Measurements from ENCODE around the gene PLEKHA6.

Gene PLEKHA6

DNA sequence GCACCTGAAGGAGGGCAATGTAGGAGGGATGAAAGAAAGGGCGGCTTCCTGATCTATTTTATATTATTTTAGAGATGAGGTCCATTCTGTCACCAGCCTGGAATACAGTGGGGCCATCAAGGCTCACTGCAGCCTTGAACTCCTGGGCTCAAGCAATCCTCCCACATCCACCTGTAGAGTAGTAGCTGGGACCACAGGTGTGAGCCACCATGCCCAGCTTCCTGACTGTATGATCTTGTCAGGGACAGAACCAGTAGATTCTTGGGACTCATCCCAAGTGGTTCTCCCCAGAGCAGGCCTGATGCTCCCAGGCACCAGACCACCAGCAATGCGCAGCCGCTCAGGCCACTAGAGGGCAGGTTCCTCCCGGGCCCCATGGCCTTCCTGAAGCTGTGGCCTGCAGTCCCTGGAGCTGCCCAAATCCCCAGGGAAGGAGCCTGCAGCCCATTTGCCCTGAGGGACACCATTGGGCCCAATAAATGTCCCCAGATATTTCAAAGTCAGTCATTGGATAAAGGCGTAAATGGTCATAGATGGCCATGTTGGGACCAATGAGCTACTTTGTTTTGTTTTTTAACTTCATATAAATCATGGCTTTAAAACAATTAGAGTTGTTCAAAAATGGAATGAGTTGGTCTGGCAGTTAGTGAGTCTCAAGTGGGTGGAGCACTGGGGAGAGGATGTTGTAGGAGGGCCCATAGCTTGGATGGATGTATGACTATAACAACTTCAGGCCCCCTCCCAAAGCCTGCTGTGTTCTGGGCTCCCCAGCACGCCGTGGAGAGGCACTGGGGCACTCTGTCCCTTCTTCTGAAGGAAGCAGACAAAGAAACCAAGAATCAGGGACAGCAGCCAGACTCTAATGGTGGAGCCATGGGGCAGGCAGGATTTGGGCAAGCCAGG lies 101.3 kb downstream of the PLEKHA6 start:
- Histone ChIP-seq H3K36me3 (replicated peaks) (no peaks in the 10 kb centered on the region), H3K4me1 (peaks cover 3% of the 10 kb centered on the region; the same call in 1 of the 2 replicates), H3K4me3 (no peak overlapping the region), H3K9me3 (no peaks in the 10 kb centered on the region), H3K27me3 (ENCODE audit: low read depth) (no peaks in the 10 kb centered on the region)
- in situ Hi-C loops (cut with MboI; ENCODE audit: low sequenced_read_pairs), result no loop called here
- peak; percentile 8 to 72 for DNase-seq (ENCODE audit: low spot score in 2 of 2)

DNA sequence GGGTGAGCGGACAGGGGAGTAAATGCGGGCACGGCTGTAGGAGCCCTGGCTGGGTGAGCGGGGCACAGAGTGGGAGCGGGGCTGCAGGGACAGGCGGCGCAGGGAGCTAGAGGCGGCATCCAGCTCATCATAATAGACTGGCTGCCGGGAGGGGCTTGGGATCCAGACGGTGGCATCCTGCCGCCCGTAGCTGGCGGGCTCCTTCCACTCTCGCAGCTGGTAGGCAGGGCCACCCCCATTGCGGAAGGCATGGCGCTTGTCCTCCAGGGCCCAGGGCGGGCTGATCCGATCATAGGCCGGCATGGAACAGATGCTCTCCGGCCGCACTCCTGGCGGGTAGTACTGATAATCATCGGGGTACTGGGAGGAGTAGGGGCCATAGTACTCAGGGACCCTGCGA lies 102.3 kb downstream of the PLEKHA6 start:
- H3K9me3 ChIP-seq, result no peaks in the 10 kb centered on the region
- H3K27me3 ChIP-seq (ENCODE audit: low read depth), result no peaks in the 10 kb centered on the region
- in situ Hi-C loops (cut with MboI; ENCODE audit: low sequenced_read_pairs), result no loop called here

DNA sequence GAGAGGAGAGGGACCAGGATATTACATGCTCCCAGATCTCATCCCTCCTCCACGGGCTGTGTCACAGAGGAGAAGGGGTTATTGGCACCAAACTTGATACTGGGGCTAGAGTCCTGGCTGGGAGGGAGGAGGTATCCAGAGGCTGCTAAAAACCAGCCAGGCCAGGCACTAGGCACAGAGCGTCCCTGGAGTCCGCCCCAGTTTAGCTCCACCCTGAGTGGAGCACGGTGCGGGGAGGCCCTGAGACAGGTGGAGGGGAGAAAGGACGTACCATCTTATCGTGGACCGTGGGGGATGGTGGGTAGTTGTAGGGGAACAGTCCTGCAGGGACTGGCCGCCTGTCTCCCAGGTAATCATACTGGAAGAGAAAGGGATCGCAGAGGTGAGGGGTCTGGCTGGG lies 103.2 kb downstream of the PLEKHA6 start:
- in situ Hi-C loops (cut with MboI; ENCODE audit: low sequenced_read_pairs), result no loop called here
- H3K9me3 ChIP-seq, result no peaks in the 10 kb centered on the region
- H3K27me3 ChIP-seq (ENCODE audit: low read depth), result no peaks in the 10 kb centered on the region
- H3K36me3 ChIP-seq (replicated peaks), result no peaks in the 10 kb centered on the region
- DNase-seq (ENCODE audit: low spot score in 2 of 2), result no peak
- no peak overlapping the region for H3K4me3 ChIP-seq
- peaks cover 3% of the 10 kb centered on the region; the same call in 1 of the 2 replicates for H3K4me1 ChIP-seq

More for the DNA sequence above, 102.3 kb downstream of the PLEKHA6 start:
- Histone ChIP-seq H3K4me3 (no peak overlapping the region), H3K36me3 (replicated peaks) (no peaks in the 10 kb centered on the region), H3K4me1 (peaks cover 3% of the 10 kb centered on the region; the same call in 1 of the 2 replicates)
- DNase-seq (ENCODE audit: low spot score in 2 of 2), result no peak

DNA sequence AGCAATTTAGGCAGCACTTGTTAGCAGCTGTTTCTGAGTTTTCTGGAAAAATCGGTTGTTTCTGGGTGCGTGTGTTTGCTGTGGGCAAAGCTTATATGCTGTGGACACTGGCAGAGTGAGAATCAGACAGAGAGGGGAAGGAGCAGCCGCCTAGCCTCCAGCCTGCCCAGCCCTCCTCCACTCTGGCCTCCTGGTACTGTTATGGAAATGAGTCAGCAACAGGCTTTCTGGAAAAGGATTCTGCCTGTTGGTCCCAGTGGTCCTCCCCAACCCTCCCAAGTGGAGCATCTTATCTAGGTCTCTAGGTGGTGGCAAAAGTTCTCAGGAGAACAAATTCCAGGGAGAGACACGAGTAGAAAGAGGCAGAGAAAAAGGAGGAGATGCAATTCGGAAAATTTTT lies 103.8 kb downstream of the PLEKHA6 start:
- in situ Hi-C loops (cut with MboI; ENCODE audit: low sequenced_read_pairs), result no loop called here
- H3K36me3 ChIP-seq (replicated peaks), result no peaks in the 10 kb centered on the region
- H3K4me1 ChIP-seq, result peaks cover 3% of the 10 kb centered on the region; the same call in 1 of the 2 replicates
- H3K9me3 ChIP-seq, result no peaks in the 10 kb centered on the region
- no peaks in the 10 kb centered on the region for H3K27me3 ChIP-seq (ENCODE audit: low read depth)
- no peak overlapping the region for H3K4me3 ChIP-seq
- DNase-seq (ENCODE audit: low spot score in 2 of 2), result no peak

DNA sequence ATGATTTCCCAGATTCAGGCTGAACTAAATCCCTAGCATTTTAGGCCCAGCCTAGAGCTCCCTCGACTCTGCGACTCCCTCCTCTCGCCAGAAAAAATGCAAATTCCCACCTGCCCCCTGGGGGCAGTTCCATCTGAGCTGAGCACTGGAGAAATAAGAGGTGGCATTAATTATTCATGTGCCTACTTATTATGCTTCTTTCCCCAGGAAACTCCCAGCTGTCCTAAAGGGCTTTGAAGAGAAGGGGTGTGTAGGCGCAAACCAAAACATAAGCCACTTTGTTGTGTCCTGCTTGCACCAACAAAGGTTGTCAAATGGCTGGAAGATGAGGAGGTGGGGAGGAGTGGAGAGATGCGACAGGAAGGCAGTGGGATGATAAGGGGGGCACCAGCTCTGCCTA lies 104.5 kb downstream of the PLEKHA6 start:
- Histone ChIP-seq H3K4me3 (no peak overlapping the region), H3K4me1 (peaks cover 3% of the 10 kb centered on the region; the same call in 1 of the 2 replicates), H3K36me3 (replicated peaks) (no peaks in the 10 kb centered on the region), H3K27me3 (ENCODE audit: low read depth) (no peaks in the 10 kb centered on the region), H3K9me3 (no peaks in the 10 kb centered on the region)
- in situ Hi-C loops (cut with MboI; ENCODE audit: low sequenced_read_pairs), result no loop called here
- DNase-seq (ENCODE audit: low spot score in 2 of 2), result peak; percentile 3 to 49

- Histone ChIP-seq H3K27me3 (ENCODE audit: low read depth) (peaks cover 3% of the 10 kb centered on the region; the same call in 1 of the 2 replicates), H3K4me3 (no peak overlapping the region), H3K36me3 (replicated peaks) (no peaks in the 10 kb centered on the region), H3K9me3 (no peaks in the 10 kb centered on the region), H3K4me1 (peaks cover 3% of the 10 kb centered on the region; the same call in 1 of the 2 replicates)
- in situ Hi-C loops (cut with MboI; ENCODE audit: low sequenced_read_pairs), result no loop called here
- no peak for DNase-seq (ENCODE audit: low spot score in 2 of 2)
These were observed 105.6 kb downstream of the PLEKHA6 start for GRCh38 chr1:204254031-204254661.

GRCh38 chr1:204251926-204252689 lies 107.6 kb downstream of the PLEKHA6 start:
- Histone ChIP-seq H3K27me3 (ENCODE audit: low read depth) (peaks cover 3% of the 10 kb centered on the region; the same call in 1 of the 2 replicates), H3K4me1 (peaks cover 3% of the 10 kb centered on the region; the same call in 1 of the 2 replicates), H3K4me3 (no peak overlapping the region), H3K9me3 (no peaks in the 10 kb centered on the region), H3K36me3 (replicated peaks) (no peaks in the 10 kb centered on the region)
- in situ Hi-C loops (cut with MboI; ENCODE audit: low sequenced_read_pairs), result no loop called here
- DNase-seq (ENCODE audit: low spot score in 2 of 2), result no peak

DNA sequence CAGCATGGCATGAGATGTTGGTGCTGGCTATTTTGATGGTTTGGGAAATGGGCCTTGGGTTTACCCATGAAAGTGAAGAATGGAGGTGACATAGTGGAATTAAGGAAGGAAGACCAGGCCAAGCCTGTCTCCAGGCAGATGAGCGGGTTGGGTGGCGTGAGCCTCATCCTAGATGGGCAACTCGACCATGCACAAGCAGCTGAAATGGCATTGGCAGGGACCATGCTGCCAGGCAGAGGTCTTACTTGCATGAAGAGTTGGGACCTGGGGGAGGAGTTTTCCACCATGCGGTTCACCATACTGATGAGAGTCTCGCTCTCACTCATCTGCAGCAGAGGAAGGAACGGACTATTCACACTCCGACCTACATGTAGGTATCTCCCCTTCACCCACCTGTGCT lies 108.4 kb downstream of the PLEKHA6 start:
- H3K4me1 ChIP-seq, result peaks cover 3% of the 10 kb centered on the region; the same call in 1 of the 2 replicates
- peaks cover 9% of the 10 kb centered on the region for H3K27me3 ChIP-seq (ENCODE audit: low read depth)
- DNase-seq (ENCODE audit: low spot score in 2 of 2), result no peak
- H3K9me3 ChIP-seq, result no peaks in the 10 kb centered on the region
- no peaks in the 10 kb centered on the region for H3K36me3 ChIP-seq (replicated peaks)
- no peak overlapping the region for H3K4me3 ChIP-seq
- in situ Hi-C loops (cut with MboI; ENCODE audit: low sequenced_read_pairs), result no loop called here

DNA sequence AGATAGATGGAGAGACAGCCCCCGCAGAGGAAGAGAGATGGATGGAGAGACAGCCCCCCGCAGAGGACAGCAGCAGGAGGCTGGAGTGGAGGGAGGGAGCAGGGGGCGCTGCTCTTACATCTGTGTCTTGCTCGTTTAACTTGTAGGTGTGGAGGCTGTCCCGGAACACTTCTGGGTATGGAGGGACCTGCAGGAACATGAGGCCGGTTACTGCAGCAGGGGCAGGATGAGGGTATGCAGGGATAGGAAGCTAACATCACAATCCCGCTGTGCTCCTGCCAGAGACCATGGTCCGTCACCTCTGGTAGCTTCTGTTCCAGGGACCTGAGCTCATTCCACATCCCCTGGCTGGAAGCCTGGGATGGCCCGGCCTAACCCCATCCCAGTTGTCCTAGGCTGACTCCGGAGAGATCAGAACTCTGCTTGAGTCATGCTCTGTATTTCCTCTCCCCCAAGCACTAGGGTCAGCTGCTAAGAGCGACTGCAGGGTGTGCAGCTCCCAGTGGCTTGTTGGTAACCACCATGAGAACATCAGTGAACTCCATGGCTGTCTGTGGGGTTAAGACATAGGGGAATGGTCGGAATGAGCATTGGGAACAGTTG lies 109.2 kb downstream of the PLEKHA6 start:
- Histone ChIP-seq H3K9me3 (no peaks in the 10 kb centered on the region), H3K27me3 (ENCODE audit: low read depth) (peaks cover 11% of the 10 kb centered on the region), H3K4me3 (no peak overlapping the region), H3K4me1 (peaks cover 3% of the 10 kb centered on the region; the same call in 1 of the 2 replicates), H3K36me3 (replicated peaks) (no peaks in the 10 kb centered on the region)
- in situ Hi-C loops (cut with MboI; ENCODE audit: low sequenced_read_pairs), result no loop called here
- no peak for DNase-seq (ENCODE audit: low spot score in 2 of 2)

DNA sequence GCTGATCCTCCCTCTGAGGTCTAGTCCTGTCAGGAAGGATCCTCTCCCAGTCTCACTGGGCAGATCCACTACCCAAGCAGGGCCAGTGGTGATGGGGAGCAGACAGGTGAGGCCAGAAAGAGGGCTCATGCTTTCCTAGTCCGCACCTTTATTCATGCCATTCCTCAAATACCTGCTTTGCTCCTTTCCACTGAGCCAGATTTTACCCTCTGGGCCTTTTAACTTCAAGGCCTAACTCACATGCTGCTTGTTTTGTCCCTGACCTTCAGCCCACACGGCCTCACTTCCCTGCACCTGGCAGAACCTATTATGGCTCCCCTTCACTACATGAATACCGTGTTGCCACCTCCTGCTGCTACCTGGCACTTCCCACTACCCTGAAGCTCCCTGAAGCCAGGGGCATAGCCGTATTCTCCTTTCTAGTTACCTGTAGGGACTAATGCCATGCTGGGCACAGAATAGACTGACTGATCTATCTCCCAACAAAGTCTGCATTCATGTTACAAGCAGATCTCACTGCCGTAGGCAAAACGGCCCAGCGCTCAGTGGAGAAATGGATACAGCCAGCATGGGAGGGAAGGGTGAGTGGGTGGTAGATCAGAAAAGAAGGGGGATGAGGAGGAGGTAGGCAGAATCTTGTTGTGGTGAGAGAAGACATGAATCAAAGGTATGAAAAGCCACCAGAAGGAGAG lies 109.8 kb downstream of the PLEKHA6 start:
- Histone ChIP-seq H3K36me3 (replicated peaks) (no peaks in the 10 kb centered on the region), H3K27me3 (ENCODE audit: low read depth) (peaks cover 11% of the 10 kb centered on the region), H3K4me1 (peaks cover under 1% of the 10 kb centered on the region; the same call in 1 of the 2 replicates), H3K4me3 (no peak overlapping the region), H3K9me3 (no peaks in the 10 kb centered on the region)
- no peak for DNase-seq (ENCODE audit: low spot score in 2 of 2)
- in situ Hi-C loops (cut with MboI; ENCODE audit: low sequenced_read_pairs), result no loop called here

DNA sequence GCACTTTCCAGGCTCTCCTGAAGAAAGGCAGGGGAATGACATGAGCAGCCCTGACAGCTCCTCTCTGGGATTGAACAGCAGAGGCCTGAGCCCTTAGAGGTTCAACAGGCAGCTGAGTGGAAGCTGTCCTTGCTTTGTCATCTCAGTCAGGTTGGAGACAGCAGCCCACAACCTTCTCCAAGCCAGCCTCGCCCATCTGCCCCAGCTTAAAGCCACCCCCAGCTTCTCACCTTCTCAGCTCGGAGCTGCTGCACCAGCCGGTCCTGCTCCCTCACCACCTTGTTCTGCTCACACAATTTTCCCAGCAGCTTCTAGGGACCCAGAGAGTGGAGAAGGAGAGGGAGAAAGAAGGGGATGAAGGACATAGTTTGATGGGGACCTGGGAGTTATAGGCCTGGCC lies 110.8 kb downstream of the PLEKHA6 start:
- H3K4me3 ChIP-seq, result no peak overlapping the region
- in situ Hi-C loops (cut with MboI; ENCODE audit: low sequenced_read_pairs), result no loop called here
- DNase-seq (ENCODE audit: low spot score in 2 of 2), result no peak
- no peaks in the 10 kb centered on the region for H3K36me3 ChIP-seq (replicated peaks)
- H3K27me3 ChIP-seq (ENCODE audit: low read depth), result peaks cover 11% of the 10 kb centered on the region
- no peaks in the 10 kb centered on the region for H3K4me1 ChIP-seq
- H3K9me3 ChIP-seq, result no peaks in the 10 kb centered on the region

- Histone ChIP-seq H3K36me3 (replicated peaks) (no peaks in the 10 kb centered on the region), H3K4me3 (no peak overlapping the region), H3K4me1 (no peaks in the 10 kb centered on the region), H3K9me3 (no peaks in the 10 kb centered on the region), H3K27me3 (ENCODE audit: low read depth) (peaks cover 11% of the 10 kb centered on the region)
- in situ Hi-C loops (cut with MboI; ENCODE audit: low sequenced_read_pairs), result no loop called here
- no peak for DNase-seq (ENCODE audit: low spot score in 2 of 2)
These were observed 112.9 kb downstream of the PLEKHA6 start for GRCh38 chr1:204246876-204247275.

DNA sequence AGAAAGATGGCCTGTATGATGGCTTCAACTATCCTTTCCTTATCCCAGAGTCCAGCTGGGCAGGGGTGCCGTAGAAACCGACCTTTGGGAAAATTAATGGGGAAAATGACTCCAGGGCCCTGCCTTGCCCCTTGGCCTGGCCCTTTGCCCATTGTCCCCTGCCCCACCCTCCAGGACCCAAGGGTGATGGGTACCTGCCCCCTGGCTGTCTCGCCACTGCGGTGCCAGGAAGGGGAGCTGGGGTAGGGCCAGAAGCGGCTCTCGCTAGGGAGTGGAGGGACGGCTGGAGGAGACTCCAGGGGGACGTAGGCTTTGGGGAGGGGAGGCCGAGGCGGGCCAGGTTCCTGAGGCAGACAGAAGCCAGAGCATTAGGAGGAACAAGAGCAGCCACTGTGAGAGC lies 116.8 kb downstream of the PLEKHA6 start:
- Histone ChIP-seq H3K27me3 (ENCODE audit: low read depth) (peaks cover 8% of the 10 kb centered on the region; the same call in 1 of the 2 replicates), H3K4me1 (no peaks in the 10 kb centered on the region), H3K36me3 (replicated peaks) (no peaks in the 10 kb centered on the region), H3K9me3 (no peaks in the 10 kb centered on the region), H3K4me3 (no peak overlapping the region)
- no peak for DNase-seq (ENCODE audit: low spot score in 2 of 2)
- in situ Hi-C loops (cut with MboI; ENCODE audit: low sequenced_read_pairs), result no loop called here

All from HAP-1 (cell line).